Neural progenitor cell (in vitro differentiated cells): ENCODE results near the gene RFPL2.
"Not testable (repeated sequence)": the region's sequence is repeated elsewhere in the genome, so short reads cannot be mapped to it uniquely, and the experiment has no call there.

ENCODE experiments used
- EZH2 ChIP-seq: fragments of 200-600 bp; sonication (generic); IDR thresholded peaks from 2 replicates; pipeline ENCODE4 v1.6.1; 2017; ENCODE audit warnings: antibody characterized with exemption, mild to moderate bottlenecking, moderate library complexity
- EZH2phosphoT487 ChIP-seq: fragments of 200-600 bp; sonication (generic); IDR thresholded peaks from 2 replicates; pipeline ENCODE4 v1.6.1; 2017; ENCODE audit warnings: antibody characterized with exemption
- TF ChIP-seq, protein P1 (sequence below): fragments of 200-600 bp; sonication (generic); IDR thresholded peaks from 2 replicates; pipeline ENCODE4 v1.5.1; 2017; ENCODE audit warnings: antibody characterized with exemption, mild to moderate bottlenecking

DNA sequence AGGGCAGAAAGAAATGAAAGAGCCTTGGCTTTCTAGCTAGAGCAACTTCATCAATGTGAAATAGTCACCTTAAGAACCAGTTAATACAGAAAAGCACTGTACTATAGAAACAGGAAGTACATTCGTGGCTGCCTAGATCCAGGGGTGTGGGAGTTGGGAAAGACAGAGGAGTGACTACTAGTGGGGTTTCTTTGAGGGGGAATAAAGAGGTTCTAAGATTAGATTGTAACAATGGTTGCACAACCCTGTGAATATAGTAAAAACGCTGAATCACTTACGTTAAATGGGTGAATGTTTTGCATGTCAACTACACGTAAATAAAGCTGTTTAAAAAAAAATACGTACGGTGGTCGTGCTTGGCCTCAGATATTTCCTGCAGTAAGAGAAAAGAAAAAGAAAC is 54.2 kb downstream of the RFPL2 start:
- TF ChIP-seq, protein P1, sequence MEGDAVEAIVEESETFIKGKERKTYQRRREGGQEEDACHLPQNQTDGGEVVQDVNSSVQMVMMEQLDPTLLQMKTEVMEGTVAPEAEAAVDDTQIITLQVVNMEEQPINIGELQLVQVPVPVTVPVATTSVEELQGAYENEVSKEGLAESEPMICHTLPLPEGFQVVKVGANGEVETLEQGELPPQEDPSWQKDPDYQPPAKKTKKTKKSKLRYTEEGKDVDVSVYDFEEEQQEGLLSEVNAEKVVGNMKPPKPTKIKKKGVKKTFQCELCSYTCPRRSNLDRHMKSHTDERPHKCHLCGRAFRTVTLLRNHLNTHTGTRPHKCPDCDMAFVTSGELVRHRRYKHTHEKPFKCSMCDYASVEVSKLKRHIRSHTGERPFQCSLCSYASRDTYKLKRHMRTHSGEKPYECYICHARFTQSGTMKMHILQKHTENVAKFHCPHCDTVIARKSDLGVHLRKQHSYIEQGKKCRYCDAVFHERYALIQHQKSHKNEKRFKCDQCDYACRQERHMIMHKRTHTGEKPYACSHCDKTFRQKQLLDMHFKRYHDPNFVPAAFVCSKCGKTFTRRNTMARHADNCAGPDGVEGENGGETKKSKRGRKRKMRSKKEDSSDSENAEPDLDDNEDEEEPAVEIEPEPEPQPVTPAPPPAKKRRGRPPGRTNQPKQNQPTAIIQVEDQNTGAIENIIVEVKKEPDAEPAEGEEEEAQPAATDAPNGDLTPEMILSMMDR, result not testable (repeated sequence)
- TF ChIP-seq EZH2, EZH2phosphoT487: not testable (repeated sequence)
